ENCODE data around the gene MYH13.
"Not testable (repeated sequence)": the region's sequence is repeated elsewhere in the genome, so short reads cannot be mapped to it uniquely, and the experiment has no call there.

MYH13 gene

GRCh38 chr17:10295728-10296343 is 77.0 kb downstream of the MYH13 start:
- peak; percentile 57 for DNase-seq

- no peak for DNase-seq
Observed at GRCh38 chr17:10294180-10294579, 78.6 kb downstream of the MYH13 start.

GRCh38 chr17:10292057-10292937 is 80.5 kb downstream of the MYH13 start:
- peak; percentile 5 for DNase-seq

- not testable (repeated sequence) for DNase-seq
Observed at GRCh38 chr17:10291576-10291975, 81.2 kb downstream of the MYH13 start.

GRCh38 chr17:10290041-10290440 is 82.8 kb downstream of the MYH13 start:
- no peak for DNase-seq

- no peak for DNase-seq
Observed at GRCh38 chr17:10286324-10286723, 86.5 kb downstream of the MYH13 start.

- DNase-seq = no peak
Observed at GRCh38 chr17:10285896-10286295, 86.9 kb downstream of the MYH13 start.

GRCh38 chr17:10280068-10280467 is 92.7 kb downstream of the MYH13 start:
- DNase-seq = no peak

- no peak for DNase-seq
Observed at GRCh38 chr17:10278218-10278617, 94.6 kb downstream of the MYH13 start.

GRCh38 chr17:10276436-10276835 is 96.4 kb downstream of the MYH13 start:
- DNase-seq = no peak

GRCh38 chr17:10275418-10275817 is 97.4 kb downstream of the MYH13 start:
- DNase-seq = no peak

GRCh38 chr17:10271106-10271562 is 101.7 kb downstream of the MYH13 start:
- no peak for DNase-seq

GRCh38 chr17:10270258-10270657 is 102.5 kb downstream of the MYH13 start:
- no peak for DNase-seq

GRCh38 chr17:10268005-10268404 is 104.8 kb downstream of the MYH13 start:
- DNase-seq = no peak

- peak; percentile 1 for DNase-seq
Observed at GRCh38 chr17:10266296-10266876, 106.4 kb downstream of the MYH13 start.

- peak; percentile 11 for DNase-seq
Observed at GRCh38 chr17:10265100-10265810, 107.6 kb downstream of the MYH13 start.

- no peak for DNase-seq
Observed at GRCh38 chr17:10264051-10264450, 108.8 kb downstream of the MYH13 start.

- DNase-seq = no peak
Observed at GRCh38 chr17:10262451-10262850, 110.4 kb downstream of the MYH13 start.

GRCh38 chr17:10261098-10261497 is 111.7 kb downstream of the MYH13 start:
- DNase-seq = no peak

- DNase-seq = peak; percentile 48
Observed at GRCh38 chr17:10251212-10251948, 121.4 kb downstream of the MYH13 start.
